ENCODE results near the gene ADAP1.

DNA sequence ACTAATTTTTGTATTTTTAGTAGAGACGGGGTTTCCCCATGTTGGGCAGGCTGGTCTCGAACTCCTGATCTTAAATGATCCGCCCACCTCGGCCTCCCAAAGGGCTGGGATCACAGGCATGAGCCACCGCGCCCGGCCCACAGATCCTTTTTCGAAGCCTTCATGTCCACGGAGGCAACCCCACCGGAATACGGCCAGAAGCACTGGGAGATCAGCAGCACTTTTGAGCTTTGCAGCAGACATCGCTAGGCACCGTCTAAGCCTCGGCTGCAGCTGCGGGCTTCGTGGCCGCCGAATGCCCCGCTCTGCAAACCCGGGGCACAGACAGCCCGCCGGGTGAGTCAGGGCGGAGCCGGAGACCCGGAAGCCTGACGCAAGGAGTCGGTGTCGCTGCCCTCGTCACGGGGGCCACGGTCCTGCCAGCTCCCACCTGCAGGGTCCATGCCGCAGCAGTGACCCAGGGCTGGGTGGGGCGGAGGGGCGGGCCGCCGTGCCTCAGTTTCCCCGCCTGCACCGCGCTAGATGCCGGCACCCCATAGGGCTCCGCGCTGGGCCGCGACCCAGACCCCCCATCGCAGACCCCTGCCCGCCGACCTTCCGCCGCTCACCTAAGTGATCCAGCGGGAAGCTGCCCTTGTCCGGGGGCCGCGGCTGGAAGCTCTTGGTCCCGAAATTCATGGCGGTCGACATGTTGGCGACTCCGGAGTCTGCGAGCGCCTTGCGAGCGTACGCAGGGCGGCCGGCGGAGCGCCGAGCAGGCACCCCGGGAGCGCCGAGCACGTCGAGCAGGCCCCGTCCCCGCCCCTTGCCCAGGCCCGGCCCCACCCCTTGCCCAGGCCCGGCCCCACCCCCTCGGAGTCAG lies 20.6 kb upstream of the ADAP1 start, which contains the start of gene COX19:
- no peak for TF ChIP-seq CTCF (IDR thresholded peaks at IDR 0.05; ENCODE audit: low read length)
- no peak for TF ChIP-seq EZH2 (IDR thresholded peaks at IDR 0.05; ENCODE audit: borderline replicate concordance, low read length)
